Ammon's horn (tissue), 1 donor: Measurements from ENCODE around the gene HIVEP3.
A peak's percentile ranks its signal among the peaks of the same experiment; 100 is the strongest.
"Not testable (repeated sequence)": the region's sequence is repeated elsewhere in the genome, so short reads cannot be mapped to it uniquely, and the experiment has no call there.

Experiments
- DNase-seq: peaks from one replicate; pipeline ENCODE4 v3.0.0-alpha.2; 2016; ENCODE audit warnings: low spot score

HIVEP3 gene

GRCh38 chr1:41558761-41559171, 360.0 kb downstream of the HIVEP3 start:
- DNase-seq, result peak; percentile 38

GRCh38 chr1:41557751-41558455, 360.8 kb downstream of the HIVEP3 start:
- no peak for DNase-seq

- DNase-seq, result not testable (repeated sequence)
These were observed 364.0 kb downstream of the HIVEP3 start for GRCh38 chr1:41554746-41555145.

- no peak for DNase-seq
These were observed 370.8 kb downstream of the HIVEP3 start for GRCh38 chr1:41547781-41548560.

- DNase-seq, result no peak
These were observed 371.4 kb downstream of the HIVEP3 start for GRCh38 chr1:41547336-41547735.

- DNase-seq, result no peak
These were observed 371.9 kb downstream of the HIVEP3 start for GRCh38 chr1:41546833-41547135.

GRCh38 chr1:41545996-41546832, 372.5 kb downstream of the HIVEP3 start:
- no peak for DNase-seq

GRCh38 chr1:41542196-41542930, 376.4 kb downstream of the HIVEP3 start:
- DNase-seq, result no peak

- DNase-seq, result no peak
These were observed 377.1 kb downstream of the HIVEP3 start for GRCh38 chr1:41541592-41541952.

GRCh38 chr1:41540886-41541591, 377.7 kb downstream of the HIVEP3 start:
- DNase-seq, result no peak

GRCh38 chr1:41539999-41540398, 378.7 kb downstream of the HIVEP3 start:
- DNase-seq, result no peak

GRCh38 chr1:41539418-41539805, 379.3 kb downstream of the HIVEP3 start:
- DNase-seq, result no peak

GRCh38 chr1:41538741-41539417, 379.8 kb downstream of the HIVEP3 start:
- DNase-seq, result no peak

GRCh38 chr1:41537788-41538351, 380.9 kb downstream of the HIVEP3 start:
- no peak for DNase-seq

- no peak for DNase-seq
These were observed 381.5 kb downstream of the HIVEP3 start for GRCh38 chr1:41537251-41537650.

- DNase-seq, result no peak
These were observed 382.3 kb downstream of the HIVEP3 start for GRCh38 chr1:41536361-41536802.

GRCh38 chr1:41535716-41536115, 383.0 kb downstream of the HIVEP3 start:
- DNase-seq, result no peak

GRCh38 chr1:41535276-41535675, 383.4 kb downstream of the HIVEP3 start:
- DNase-seq, result no peak

- DNase-seq, result no peak
These were observed 384.3 kb downstream of the HIVEP3 start for GRCh38 chr1:41534181-41535076.

- DNase-seq, result no peak
These were observed 385.0 kb downstream of the HIVEP3 start for GRCh38 chr1:41533731-41534080.
